KG1 (cell line): ENCODE results near the gene SMIM20.
A peak's percentile ranks its signal among the peaks of the same experiment; 100 is the strongest.
"Not testable (repeated sequence)": the region's sequence is repeated elsewhere in the genome, so short reads cannot be mapped to it uniquely, and the experiment has no call there.

Source experiments
- DNase-seq: peaks from one replicate; lab custom pipeline; 2025; lab: John Stamatoyannopoulos, UW

SMIM20 gene

GRCh38 chr4:25913851-25914669 lies at the start of gene SMIM20:
SMIM20 (plus strand) TSS chr4:25914220; CDS start chr4:25914314, 94 bp downstream.
- DNase-seq, result peak; percentile 76

GRCh38 chr4:25865586-25865985 lies 48.4 kb upstream of the SMIM20 start:
- DNase-seq, result no peak

- DNase-seq, result not testable (repeated sequence)
Observed at GRCh38 chr4:25866401-25866800, 47.6 kb upstream of the SMIM20 start.

- no peak for DNase-seq
Observed at GRCh38 chr4:25867781-25868294, 46.2 kb upstream of the SMIM20 start.

- DNase-seq, result no peak
Observed at GRCh38 chr4:25870081-25870480, 43.9 kb upstream of the SMIM20 start.

- no peak for DNase-seq
Observed at GRCh38 chr4:25872851-25873631, 41.0 kb upstream of the SMIM20 start.

GRCh38 chr4:25873632-25874129 lies 40.3 kb upstream of the SMIM20 start:
- no peak for DNase-seq

GRCh38 chr4:25874655-25875054 lies 39.4 kb upstream of the SMIM20 start:
- no peak for DNase-seq

- DNase-seq, result no peak
Observed at GRCh38 chr4:25875281-25875745, 38.7 kb upstream of the SMIM20 start.

GRCh38 chr4:25878676-25879075 lies 35.3 kb upstream of the SMIM20 start:
- DNase-seq, result no peak

- DNase-seq, result no peak
Observed at GRCh38 chr4:25879091-25879584, 34.9 kb upstream of the SMIM20 start.

- DNase-seq, result no peak
Observed at GRCh38 chr4:25879587-25879986, 34.4 kb upstream of the SMIM20 start.

GRCh38 chr4:25879991-25880651 lies 33.9 kb upstream of the SMIM20 start:
- DNase-seq, result no peak

GRCh38 chr4:25881193-25881592 lies 32.8 kb upstream of the SMIM20 start:
- no peak for DNase-seq

- no peak for DNase-seq
Observed at GRCh38 chr4:25882226-25882625, 31.8 kb upstream of the SMIM20 start.

GRCh38 chr4:25883565-25883964 lies 30.5 kb upstream of the SMIM20 start:
- DNase-seq, result no peak

- DNase-seq, result no peak
Observed at GRCh38 chr4:25884031-25884782, 29.8 kb upstream of the SMIM20 start.

- DNase-seq, result no peak
Observed at GRCh38 chr4:25888781-25889180, 25.2 kb upstream of the SMIM20 start.

GRCh38 chr4:25889589-25890503 lies 24.2 kb upstream of the SMIM20 start:
- no peak for DNase-seq
